PC-3 (cell line): Measurements from ENCODE around the gene HS3ST2.

Experiments used
- CTCF ChIP-seq: fragments of 300-600 bp; sonication (generic); conservative IDR thresholded peaks from 2 replicates; pipeline ENCODE4 v1.5.1; 2017; ENCODE audit warnings: antibody characterized with exemption, low read depth, mild to moderate bottlenecking, low read length
- EZH2 ChIP-seq: fragments of 300-600 bp; sonication (generic); IDR thresholded peaks from one replicate; pipeline ENCODE4 v1.6.1; 2017; ENCODE audit warnings: antibody characterized with exemption, mild to moderate bottlenecking, low read length; ENCODE audit not compliant: unreplicated experiment
- EZH2phosphoT487 ChIP-seq: fragments of 300-600 bp; sonication (generic); IDR thresholded peaks from 2 replicates; pipeline ENCODE4 v1.6.1; 2018; ENCODE audit warnings: mild to moderate bottlenecking, antibody characterized with exemption, low read length, borderline replicate concordance

DNA sequence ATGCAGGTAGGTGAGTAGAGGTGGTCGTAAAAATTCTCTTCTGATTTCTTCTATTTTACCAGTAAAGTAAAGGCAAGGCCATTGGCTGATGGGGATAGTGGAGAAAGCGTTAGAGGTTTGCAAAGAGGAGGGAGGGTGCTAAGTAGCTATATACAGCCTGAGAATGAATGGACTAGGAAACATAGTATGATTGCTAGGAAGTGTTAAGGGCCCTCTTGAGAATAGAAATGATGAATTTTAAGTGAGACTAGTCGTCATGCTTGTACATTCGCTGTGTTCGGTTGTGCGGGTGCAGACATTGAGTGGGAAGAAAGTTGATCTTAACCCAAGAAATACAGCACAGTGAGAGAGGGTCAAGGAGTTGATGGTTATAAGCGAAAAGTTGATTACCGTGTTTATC lies 7.2 kb upstream of the HS3ST2 start:
- TF ChIP-seq CTCF = no peak
- TF ChIP-seq EZH2 = no peak
- no peak for TF ChIP-seq EZH2phosphoT487
